HG03039 (cell line): ENCODE measurements around the gene ZBTB2.
"Not testable (repeated sequence)": the region's sequence is repeated elsewhere in the genome, so short reads cannot be mapped to it uniquely, and the experiment has no call there.

Experiments
- ATAC-seq: cut with Tn5 transposase; IDR thresholded peaks from one replicate; pipeline ENCODE4 v1.9.1; 2021; ENCODE audit warnings: mild to moderate bottlenecking, moderate library complexity; ENCODE audit not compliant: unreplicated experiment

Gene ZBTB2

GRCh38 chr6:151402228-151402627 lies 10.9 kb upstream of the ZBTB2 start:
- ATAC-seq, result no peak

GRCh38 chr6:151400473-151400872 lies 9.1 kb upstream of the ZBTB2 start:
- no peak for ATAC-seq

- ATAC-seq, result no peak
Observed at GRCh38 chr6:151399679-151400078, 8.3 kb upstream of the ZBTB2 start.

GRCh38 chr6:151393410-151393809 lies 2.1 kb upstream of the ZBTB2 start:
- ATAC-seq, result no peak

- no peak for ATAC-seq
Observed at GRCh38 chr6:151392427-151392826, 1.1 kb upstream of the ZBTB2 start.

DNA sequence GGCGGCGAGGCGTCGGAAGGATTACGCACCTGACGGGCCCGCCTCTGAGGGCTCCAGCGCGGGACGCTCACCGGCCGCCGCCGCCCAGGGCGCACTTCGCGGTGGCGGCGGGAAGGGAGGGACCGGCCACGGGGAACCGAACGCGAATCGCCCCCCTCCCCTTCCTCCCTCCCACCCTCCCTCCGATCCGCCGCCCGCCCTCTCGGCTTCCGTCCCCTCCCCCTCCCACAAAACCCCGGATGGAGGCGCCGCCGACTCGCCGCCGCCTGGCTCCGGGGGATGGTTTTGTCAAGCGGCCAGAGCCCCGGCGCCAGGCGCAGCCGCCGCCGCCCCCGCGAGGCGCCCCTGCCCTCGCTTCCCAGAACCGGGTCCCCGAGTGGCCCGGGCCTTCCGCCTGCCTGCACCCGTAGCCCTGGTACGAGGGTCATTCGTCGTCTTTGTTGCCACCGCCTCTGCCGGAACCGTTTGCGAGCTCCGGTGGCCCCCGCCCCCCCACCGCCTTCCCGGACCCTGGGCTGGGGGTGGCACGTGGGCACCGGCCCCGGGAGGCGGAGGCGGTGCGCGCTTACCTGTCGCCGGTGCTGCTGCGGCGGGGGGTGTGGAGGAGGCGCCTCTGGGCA lies 398 bp downstream of the ZBTB2 start:
- ATAC-seq, result peak; percentile 14

DNA sequence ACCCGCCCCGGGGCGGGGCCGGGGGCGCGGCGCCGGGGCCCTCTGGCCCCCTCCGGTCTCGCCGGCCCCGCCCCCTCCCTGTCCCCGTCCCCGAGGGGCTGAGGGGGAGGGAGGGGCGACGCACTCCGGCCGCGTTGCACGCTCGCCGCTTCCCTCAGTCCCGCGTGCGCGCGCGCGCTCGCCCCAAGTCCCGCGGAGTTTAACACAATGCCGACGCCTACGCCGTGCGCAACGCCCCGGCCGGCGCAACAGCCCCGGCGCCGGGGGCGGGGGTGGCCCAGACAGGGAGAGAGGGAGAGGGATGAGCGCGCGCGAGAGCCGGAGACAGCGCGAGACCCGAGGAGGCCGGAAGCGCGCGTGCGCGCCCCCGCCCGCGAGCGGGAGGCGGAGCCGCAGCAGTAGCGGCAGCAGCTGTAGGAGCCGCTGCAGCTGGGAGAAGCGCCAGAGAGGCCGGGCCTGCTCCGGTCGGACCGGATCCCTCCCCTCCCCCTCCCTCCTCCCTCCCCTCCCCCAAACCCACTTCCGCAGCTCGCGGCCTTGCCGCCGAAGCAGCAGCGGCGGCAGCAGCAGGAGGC lies 996 bp downstream of the ZBTB2 start:
- ATAC-seq, result peak; percentile 72

- peak; percentile 69 for ATAC-seq
Observed at GRCh38 chr6:151389618-151390275, 1.6 kb downstream of the ZBTB2 start.

- no peak for ATAC-seq
Observed at GRCh38 chr6:151388997-151389617, 2.3 kb downstream of the ZBTB2 start.

DNA sequence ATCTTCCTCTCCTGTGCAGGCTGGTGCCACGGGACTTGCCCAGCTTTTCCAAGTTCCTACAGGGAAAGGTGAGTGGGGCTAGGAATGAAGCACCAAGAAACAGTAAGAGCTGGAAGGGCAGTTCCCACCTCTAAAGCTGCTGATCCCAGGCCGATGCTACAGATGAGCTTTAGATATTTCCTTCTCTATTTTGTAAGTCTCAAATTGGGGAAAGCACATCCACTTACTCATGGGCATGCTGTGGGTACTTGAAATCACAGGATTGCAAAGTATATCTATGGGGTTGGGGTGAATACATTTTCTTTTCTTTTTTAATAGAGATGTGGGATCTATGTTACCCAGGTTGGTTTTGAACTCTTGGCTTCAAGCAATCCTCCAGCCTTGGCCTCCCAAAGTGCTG lies 3.1 kb downstream of the ZBTB2 start:
- no peak for ATAC-seq

DNA sequence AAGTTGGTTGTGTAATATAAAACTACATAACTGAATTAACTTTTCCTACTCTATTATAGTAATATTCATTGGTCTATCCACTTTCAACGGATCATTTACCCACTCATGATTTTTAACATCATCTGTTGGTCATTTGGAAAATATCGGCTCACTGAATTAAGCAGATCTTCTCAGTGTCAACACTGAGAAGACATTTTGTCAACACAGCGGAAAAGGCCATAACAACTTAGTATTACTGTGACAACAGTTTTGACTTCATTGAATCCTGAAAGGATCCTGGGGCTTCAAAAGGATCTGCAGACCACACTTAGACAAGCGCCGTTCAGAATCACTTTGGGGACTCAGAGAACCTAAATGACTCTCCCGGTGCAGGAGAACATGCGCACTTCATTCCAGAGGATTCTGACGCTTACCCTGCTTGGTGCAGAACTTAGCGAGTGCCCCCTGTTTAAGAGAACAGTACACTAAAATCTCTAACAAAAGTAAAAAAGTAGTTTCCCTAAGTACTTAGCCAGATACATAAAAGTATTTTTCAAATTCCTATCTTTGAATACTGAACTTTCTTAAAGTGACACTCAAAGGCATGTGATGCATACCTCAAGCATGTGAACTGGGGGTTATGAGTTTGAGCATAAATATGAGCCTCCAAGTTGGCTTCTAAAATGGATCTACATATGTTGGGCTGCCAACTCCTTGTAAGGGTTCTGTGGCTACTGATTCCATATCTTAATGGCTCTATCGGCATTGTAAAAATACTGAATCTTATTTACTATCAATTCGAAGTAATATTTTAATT lies 4.0 kb downstream of the ZBTB2 start:
- ATAC-seq, result no peak

- ATAC-seq, result no peak
Observed at GRCh38 chr6:151385177-151385576, 6.2 kb downstream of the ZBTB2 start.

DNA sequence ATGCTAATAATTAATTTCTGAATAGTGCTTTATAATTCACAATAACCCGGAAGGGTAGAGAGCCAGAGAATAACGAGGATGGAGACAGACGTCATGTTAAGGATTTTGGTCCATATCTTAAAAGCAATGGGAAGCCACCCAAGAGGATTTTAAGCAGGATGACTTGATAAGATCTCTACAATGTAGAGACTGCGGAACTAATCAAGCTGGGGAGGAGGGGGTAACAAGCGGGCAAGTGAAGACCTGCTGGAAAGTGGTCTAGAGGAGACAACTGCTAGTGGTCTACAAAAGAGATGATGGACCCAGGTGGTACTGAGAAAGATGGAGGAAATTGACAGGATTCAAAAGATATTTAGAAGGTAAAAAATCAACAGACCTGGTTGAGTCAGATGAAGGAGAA lies 7.2 kb downstream of the ZBTB2 start:
- ATAC-seq, result no peak

DNA sequence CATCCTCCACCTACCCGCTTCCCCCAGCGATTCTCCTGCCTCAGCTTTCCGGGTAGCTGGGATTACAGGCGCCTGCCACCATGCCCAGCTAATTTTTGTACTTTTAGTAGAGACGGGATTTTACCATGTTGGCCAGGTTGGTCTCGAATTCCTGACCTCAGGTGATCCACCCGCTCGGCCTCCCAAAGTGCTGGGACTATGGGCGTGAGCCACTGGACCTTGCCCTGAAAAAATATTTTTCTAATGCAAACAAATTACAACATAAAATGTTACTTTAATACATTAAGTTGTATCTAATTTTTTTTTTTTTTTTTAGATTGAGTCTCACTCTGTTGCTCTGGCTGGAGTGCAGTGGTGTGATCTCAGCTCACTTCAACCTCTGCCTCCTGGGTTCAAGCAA lies 8.7 kb downstream of the ZBTB2 start:
- not testable (repeated sequence) for ATAC-seq

DNA sequence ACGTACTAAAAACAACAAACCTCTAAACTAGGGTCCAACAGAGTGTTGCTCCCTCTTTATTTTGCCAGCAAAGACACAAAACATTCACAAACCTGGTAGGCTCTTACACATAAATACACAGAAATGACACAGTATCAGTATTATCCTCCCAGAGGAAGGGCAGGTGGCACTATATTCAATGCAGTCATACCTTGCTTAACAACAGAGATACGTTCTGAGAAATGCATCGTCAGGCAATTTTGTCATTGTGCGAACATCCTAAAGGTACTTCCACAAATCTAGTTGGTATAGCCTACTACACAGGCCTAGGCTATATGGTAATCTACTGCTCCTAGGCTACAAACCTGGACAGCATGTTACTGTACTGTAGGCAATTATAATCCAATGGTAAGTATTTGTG lies 9.6 kb downstream of the ZBTB2 start:
- no peak for ATAC-seq

- no peak for ATAC-seq
Observed at GRCh38 chr6:151380848-151381205, 10.5 kb downstream of the ZBTB2 start.

DNA sequence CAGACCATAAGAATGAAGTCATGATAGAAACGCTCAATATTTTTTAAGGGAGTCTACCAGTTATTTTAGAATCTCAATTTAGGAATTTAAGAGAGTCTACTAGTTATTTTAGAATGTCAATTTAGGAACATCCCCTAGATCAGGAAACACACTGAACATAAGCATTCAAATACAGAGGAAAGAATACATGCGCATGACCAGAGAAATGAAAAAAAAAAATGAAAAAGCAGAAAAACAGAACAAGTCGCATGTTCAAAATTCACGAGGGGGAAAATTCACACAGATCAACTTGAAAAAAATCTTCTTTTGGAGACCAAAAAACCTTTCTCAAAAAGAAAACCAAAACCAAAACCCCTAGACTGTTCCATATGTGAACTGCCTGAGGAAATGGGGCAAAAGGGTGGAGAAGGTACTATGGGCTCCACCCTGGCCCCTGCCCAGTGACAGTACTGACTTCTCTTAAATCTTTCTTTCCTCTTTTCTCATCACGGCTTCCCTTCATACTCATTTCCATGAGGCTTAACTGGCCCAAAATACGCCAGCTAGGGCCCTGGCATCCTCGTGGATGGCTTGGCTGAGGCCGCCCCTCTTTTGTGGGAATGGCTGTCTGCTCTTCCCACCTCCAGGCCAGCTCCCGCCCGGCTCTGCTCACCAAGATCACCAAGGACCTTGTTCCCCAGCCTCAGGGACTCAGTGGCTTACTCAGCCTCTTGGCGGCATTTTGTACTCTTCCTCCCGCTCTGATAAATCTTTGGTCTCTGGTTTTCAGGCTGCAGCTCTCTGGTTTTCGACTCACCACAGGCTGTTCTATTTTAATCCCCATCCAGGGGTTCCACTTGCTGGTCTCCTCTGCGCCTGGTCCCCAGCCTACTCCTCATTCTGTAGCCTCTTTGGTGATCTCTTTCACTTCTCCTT lies 11.2 kb downstream of the ZBTB2 start:
- peak; percentile 57 for ATAC-seq

GRCh38 chr6:151377095-151377494 lies 14.3 kb downstream of the ZBTB2 start:
- no peak for ATAC-seq

DNA sequence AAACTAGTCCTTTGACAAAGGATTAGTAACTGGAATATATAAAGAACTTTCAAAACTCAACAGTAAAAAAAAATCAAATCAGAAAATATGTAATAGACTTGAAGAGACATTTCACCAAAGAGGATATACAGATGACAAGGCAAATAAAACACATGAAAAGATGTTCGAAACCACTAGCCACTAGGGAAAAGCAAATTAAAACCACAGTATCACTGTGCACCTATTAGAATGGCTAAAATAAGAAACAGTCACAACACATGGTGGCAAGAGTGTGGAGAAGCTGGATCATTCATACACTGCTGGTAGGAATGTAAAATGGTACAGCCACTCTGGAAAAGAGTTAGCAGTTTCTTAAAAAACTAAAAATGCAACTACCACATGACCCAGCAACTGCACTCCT lies 14.9 kb downstream of the ZBTB2 start:
- ATAC-seq, result no peak

DNA sequence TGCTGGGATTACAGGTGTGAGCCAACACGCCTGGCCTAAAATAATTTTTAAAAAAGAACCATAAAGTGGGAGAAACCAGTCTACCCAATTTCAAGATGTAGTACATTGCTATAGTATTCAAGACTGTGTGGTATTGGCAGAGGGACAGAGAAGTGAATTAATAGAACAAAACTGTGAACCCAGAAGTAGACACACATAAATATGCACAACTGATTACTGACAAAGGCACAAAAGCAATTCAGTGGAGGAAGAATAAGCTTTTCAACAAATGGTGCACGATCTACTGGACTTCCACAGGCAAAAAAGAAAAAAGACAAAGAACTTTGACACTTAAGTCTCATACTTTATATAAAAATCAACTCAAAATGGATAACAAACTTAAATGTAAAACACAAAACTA lies 15.5 kb downstream of the ZBTB2 start:
- ATAC-seq, result no peak
